GM19324 (cell line): ENCODE data around the gene NTNG1.

ENCODE experiments used
- ATAC-seq: cut with Tn5 transposase; IDR thresholded peaks from one replicate; pipeline ENCODE4 v1.9.1; 2021; ENCODE audit warnings: mild to moderate bottlenecking, moderate library complexity; ENCODE audit not compliant: unreplicated experiment, low FRiP score

NTNG1 gene

DNA sequence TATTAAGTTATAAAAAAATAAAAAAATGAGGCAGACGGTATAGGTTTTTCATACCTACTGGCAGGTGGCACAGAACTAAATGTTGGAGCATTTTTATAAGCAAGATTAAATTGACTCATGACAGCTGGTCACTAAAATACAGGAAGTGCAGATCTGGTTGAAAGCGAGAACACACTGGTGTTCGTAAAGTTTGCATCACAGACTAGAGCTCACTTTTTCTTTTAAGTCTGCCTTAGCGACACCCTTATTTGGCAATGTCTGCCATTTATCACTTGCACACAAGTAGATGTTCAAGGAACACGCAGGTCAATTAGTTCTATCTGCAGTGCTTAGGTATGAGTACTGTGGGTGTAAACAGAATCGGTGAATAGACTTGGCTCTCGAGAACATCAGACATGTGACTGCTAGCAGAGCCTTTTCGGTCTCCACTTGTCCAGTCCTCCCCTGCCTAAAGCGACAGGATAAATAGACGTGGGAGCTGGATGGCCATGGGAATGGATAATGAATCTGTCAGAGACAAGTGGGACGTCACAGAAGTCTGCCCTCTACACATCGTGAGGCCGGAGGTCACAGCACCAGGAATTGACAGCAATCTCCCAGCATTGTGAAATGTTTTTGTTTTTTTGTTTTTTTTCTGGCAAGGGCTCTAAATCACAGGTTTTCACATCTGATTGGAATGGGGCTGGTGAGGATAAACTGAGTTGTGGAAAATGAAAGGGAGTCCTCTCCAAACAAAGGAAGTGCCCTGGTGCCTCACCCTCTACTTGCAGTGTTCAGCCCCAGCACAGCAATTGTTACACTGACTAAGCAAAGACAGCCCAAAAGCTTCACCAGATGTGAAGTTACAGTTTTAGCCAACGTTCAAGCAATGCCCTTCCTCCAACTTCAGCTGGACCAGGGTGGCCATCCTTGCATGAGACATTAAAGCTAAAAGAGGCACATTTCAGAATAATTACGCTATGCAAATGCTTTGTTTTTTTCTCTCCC is 248.9 kb downstream of the NTNG1 start:
- no peak for ATAC-seq

DNA sequence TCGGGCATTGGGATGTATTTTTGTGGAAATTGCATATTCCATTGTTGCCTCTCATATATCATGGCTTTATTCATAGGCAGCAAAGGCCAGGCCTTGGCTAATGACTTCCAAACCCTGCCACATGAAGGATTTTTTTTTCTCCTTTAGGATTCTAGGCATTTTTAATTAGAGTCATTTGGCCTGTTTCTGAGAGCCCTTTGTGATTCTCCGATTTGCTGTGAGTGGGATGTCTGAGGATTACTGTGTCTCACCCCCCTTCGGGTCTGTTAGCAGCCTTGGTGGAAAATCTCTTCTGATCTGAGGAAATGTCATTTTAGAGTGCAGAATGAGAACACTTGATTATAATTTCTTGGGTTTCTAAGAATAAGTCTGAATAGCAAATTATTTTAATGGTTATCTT is 253.5 kb downstream of the NTNG1 start:
- no peak for ATAC-seq

DNA sequence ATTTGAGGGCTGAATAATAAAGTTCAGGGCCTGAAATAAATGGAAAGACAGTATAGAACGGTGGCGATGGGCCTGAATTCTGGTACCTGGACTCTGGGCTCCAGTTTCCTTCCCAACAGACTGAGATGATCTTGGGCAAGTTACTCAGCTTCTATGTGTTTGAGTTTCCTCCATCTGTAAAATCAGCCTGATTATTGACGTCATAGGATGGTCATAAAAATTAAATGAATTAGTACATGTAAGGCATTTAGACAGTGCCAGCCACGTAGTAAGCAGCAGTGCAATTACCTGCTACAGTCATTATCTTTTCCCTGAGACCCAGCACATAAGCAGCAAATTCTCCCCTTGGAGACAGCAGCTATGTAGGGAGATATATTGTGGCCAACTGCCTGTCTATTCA is 260.9 kb downstream of the NTNG1 start:
- ATAC-seq: no peak

DNA sequence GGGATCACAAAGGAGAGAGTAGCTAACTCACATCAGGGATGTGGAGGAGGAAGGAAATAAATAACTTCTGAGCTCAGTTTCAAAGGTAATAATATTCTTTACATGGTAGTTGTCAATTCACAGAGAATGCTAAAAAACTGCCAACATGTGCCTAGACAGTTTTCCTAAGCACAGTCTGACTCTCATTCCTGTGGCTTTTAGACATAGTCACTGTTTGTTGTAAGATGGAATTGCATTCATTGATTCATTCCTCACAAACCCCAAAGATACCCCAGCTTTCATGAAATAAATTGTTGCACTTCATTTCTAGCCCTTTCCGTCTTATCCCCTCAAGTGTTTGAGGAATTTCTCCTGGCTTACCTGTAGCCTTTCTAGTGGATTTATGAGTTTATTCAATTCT is 263.9 kb downstream of the NTNG1 start:
- ATAC-seq: no peak

DNA sequence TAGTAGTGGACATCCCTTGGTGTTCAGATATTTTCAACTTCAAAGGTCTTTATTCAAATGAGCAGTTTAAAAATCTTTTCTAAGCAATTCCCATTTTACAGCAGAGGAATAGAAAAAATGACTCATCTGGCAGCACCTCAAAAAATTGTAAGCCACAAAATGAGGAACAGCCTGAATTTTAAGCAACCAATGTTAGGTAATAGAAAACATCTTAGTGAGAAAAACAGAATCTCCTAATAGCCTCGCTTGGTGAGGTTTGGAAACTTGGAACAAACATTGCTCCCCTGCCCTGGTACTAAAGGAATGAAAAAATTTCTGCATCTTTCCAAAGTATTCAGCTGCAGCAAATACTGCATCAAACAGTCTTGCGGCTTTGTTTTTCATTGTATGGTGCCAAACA is 264.4 kb downstream of the NTNG1 start:
- ATAC-seq: no peak

DNA sequence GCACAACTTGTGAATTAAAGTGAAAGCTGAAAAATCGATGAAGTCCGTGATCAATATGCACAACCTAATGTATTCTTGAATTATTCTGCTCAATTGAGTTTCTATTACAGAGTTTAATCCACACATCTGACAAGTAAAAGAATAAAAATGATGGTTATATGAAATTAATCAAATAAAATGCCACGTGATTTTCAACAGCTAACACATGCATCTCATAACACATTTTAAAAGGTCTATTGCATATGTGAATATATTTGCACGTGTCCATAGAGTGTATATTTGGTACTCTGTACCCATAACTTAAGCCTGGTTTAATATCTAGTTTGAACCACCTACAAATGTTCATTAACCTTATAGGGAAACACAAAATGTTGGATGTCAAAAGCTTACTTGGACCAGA is 266.2 kb downstream of the NTNG1 start:
- ATAC-seq: no peak

DNA sequence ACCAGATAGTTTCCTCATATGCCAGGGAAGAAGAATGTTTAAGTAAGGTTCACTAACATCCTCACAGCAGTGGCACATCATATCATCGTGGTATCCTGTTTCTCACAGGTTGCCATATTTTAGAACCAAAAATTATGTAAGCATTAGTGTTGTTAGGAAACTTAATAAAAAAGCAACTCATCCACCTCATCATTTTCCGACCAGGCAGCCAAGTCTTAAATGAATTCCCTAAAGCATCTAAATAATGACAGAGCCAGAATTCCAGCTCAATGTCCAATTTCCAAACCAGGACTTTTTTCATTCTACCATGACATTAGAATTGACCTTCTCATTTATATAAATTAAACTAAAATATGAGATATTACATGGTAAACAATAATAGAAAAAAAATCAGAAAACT is 272.7 kb downstream of the NTNG1 start:
- no peak for ATAC-seq

DNA sequence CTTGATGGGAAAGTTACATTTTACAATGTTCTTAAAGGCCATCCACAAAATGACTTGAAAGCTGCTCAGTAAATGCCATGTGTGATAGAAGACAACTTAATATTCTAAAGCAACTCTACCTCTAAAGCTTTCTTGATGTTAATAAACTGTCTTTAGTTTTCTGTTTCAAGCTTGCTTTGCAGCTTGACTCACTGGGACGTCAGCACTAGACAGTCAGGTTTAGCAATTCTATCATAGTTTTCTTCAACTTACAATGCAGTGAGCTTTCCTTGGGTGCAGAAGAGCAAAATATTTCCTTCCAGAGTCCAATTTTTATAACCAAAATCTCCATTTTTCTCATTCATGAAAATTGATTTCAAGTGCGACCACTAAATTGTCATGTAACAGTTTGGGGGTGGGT is 273.1 kb downstream of the NTNG1 start:
- ATAC-seq: no peak

DNA sequence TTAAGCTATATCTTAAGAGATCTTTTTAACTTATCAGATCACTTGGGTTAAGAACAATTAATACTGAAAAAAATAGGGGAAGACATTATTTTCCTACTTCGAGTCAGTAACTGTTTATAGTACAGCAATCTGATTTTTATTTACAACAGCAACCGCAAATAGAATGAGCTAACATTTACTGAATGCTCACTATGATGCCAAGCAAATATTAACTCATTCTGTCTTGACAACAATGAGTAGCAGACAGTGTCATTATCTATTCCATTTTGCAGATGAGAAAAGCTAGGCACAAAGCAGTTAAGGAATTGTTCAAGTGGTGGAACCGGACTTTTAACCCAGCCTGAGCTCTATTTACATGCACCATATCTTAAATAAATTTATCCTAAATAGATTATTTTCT is 273.7 kb downstream of the NTNG1 start:
- no peak for ATAC-seq

DNA sequence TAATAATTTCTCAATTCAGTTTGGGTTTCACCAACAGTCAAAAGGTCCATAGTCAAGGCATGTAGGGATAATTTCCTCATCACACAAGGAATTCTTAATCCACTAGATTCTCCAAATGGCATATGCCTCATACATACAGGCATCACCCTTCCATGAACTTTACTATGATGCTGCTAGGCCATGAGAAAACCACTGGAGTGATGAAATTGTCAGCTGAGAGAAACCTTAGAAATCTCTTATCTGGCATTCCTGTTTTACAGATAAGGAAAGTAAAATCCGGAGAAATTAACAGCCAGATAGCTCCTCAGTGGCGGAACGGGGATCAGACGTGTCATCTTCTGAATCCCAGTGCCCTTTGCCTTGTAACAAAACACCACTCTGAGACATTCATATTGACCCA is 274.4 kb downstream of the NTNG1 start:
- ATAC-seq: no peak

DNA sequence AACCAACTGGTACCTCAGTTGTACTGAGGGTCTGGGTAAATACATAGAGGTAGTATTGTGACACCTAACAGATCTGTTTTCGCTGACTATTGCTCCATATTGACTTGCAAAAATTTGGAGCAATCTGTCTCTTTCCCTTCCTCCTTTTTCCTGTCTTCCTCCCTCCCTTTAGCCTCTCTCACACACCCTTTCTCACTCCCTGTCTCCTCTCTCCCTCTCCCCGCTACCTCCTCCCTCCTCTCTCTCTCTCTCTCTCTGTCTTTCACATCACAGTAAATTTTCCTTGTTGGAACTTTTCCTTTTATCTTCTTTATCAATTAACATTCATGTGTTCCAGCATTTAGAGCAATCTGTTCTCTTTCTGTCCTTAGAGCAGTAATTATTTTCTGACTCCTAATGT is 278.2 kb downstream of the NTNG1 start:
- ATAC-seq: no peak

DNA sequence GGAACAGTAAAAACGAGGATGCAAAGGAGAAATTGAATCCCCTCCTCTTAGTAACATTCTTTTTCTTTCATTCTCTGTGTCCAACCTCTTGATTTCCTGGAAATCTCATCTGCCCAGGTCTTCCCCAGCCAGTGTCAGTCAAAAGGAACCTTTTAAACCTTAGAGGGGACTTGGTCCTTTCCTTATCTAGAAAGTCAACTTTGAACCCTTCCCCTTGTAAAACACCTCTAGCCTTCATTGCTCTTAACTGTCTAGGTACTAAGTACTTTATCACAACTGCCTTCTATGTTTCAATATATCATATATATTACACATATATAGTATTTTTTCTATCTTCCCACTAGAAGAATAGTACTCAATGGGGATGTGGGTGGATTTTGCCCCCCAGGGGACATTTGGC is 282.1 kb downstream of the NTNG1 start:
- no peak for ATAC-seq

DNA sequence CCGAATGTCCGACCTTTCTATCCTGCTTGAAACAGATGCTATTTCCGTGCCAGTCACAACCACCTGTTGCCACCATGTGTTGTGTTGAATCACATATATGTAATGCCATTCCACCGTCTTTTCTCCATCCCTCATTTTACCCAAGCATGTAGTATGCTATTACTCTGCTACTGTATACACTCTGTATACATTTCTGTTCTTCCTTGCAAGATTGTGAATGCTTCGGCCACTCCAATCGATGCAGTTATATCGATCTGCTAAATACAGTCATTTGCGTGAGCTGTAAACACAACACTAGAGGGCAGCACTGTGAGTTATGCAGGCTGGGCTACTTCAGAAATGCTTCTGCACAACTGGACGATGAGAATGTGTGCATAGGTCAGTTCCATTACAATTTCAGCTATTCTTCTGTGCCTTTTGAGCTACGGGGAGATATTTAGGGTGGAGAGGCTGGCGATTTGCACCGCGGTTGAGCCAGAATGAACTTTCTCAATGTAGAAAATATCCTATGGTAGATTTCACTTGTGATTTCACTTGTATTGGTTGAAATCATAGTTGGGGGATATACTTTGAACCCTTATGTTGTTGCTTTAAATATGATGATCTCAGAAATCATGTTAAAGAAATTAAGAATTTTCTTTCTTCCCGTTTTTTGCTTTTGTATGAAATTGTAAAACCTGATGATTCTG is 289.8 kb downstream of the NTNG1 start:
- ATAC-seq: peak; percentile 82

DNA sequence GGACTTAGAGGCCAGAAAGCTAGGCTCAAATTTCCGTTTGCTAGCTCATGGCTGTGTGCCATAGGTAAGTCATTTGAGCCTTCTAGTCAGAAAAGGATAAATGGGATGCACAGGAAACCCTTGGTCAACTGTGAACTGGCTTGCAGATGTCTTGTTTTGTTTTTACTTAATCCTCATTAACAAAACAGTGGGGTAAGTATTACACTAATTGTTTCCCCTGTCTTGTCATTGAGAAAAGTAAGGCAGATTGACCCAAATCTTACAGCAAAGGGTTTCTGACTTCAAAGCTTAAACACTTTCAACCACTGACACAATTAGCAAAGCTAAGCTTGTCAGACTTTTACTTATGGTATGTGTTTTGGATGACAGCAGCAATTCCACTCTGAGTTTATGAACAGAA is 291.3 kb downstream of the NTNG1 start:
- ATAC-seq: no peak

DNA sequence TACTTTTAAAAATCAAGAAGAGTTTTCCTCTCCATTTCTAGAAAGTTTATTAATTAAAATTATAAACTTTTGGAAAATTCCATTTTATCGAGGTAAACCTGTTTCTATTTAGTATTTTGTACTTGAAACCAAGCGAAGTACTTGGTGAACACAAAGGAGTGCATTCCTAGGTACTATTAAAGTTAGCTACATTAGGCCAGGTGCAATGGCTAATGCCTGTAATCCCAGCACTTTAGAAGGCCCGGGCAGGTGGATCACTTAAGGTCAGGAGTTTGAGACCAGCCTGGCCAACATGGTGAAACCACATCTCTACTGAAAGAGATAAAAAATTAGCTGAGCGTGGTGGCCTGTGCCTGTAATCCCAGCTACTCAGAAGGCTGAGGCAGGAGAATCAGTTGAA is 292.2 kb downstream of the NTNG1 start:
- no peak for ATAC-seq

DNA sequence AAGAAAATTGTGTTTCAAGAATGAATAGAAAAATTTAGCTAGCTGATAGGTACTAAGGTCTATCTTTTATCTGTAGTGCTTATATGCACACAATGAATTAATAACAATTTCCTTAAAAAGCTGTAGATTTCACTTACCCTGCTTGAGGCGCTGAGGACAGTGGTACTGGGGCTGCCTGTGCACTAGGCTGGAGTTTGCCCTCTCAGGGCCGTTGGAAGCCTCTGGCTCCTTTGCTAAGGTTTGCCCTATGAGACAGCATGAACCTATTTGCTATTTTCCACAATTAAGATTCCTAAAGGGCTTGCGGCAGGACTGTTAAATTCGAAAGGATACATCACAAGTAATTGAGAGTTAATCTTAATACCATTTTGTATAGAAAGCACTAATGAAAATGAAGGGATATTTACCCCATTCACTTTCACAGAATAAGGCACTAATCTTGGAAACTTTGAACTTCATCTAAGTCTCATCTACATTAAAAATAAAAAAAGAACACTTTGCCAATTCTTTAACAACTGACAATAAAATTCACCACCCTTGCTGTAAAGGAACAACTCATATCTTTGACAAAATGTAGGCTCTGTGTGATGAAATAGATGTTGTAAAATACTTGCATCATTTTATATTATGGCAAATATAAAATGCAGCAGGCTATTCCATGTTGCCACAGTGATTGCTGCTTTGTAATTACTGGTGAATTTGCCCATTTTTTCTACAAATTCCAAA is 293.0 kb downstream of the NTNG1 start:
- no peak for ATAC-seq

DNA sequence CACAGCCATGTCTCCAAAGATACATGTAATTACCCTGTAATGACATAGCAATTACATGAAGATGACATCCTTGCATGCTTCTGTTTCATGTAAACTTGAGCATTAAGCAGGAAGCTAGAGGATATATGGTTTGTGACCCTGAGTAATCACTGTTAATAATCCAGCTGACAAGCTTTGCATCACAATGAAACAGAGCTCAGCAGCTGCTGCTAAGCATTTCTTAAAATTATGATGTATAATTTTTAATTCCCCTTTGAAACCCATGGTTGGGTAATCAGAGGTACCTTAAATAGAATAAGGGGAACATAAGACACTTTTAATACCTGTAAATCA is 293.5 kb downstream of the NTNG1 start:
- ATAC-seq: no peak

DNA sequence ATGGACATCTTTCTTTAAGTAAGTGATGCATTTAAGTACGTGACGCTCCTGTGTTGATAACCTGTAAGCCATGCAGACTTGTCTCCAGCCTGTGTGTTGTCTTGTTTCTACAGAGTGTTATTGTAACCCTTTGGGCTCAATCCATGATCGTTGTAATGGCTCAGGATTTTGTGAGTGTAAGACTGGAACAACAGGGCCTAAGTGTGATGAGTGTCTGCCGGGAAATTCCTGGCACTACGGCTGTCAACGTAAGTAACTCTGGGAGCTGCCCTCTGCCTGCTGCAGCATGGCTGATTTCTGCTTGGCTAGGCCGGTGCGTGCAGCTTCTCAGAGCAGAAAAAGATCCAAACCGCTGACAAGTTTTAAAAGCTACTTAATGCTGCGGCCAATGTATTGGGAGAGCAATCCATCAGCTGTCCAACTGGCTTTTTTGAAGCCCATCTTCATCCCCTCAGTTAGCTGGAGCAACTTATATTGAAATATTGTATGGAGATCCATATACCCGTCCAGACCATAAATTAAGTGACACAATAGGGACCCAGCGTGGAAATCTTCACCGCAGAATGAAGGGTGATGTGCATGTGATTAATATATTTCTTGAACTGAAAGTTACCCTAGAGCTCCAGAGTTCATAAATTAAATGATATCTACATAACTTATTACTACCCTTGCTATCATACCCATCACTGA is 295.9 kb downstream of the NTNG1 start:
- no peak for ATAC-seq

DNA sequence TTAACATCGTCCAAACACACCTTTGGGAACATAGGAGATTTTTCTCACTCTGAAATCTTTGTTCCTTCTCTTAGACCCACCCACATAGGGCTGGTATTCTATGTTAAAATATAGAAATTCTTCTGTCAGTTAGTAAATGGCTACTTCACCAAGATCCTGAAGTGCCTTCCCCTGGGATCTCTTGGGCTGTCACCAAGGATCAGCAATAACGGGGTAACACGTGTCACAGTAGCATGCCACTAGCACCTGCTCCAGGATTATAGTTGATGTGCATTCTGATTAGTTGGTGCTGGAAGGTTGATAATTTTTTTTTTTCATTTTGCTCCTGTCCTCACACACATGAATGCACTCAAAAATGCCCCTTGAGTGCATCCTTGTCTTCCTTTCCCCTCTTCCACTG is 298.7 kb downstream of the NTNG1 start:
- ATAC-seq: no peak

DNA sequence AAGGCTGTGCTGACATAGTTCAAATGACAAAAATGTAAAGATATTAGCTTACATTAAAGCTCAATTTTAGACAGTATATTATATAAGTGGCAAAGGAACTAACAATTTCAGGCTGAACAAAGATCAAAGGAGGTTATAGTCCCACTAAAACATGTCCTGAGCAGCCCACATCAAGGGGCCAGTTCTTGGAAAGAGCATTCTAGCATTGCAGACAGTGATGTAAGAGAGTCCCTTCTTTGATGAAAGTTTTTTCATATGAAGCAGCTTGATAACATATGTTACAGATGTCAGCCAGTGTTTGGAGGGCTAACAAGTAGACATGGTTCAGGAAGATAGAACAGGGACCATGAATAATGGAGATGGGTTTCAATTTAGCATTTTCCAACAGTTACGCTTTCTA is 301.7 kb downstream of the NTNG1 start:
- no peak for ATAC-seq

DNA sequence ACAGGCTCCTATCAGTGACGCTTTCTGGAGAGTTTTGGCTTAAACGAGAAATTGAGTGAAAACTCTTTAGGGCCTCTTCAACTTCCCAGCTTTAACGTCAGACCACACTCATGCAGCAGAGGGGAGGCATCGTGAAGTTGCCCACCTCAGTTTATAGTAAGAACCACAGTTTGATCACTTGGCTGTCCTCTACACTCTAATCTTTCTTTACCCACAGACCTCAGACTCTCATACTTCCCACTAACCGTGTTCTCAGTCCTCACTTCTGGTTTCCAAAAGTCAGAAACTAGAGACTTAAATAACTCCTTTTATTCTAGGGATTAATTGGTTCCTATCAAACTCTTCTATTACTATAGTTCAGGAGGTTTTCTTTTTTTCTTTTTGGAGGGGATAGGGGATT is 302.2 kb downstream of the NTNG1 start:
- ATAC-seq: no peak
